HG03108 (cell line): ENCODE data around the gene ARHGEF7.

Source experiments
- ATAC-seq: cut with Tn5 transposase; IDR thresholded peaks from one replicate; pipeline ENCODE4 v1.9.1; 2021; ENCODE audit warnings: moderate library complexity; ENCODE audit not compliant: unreplicated experiment

Gene ARHGEF7

GRCh38 chr13:111216166-111216960 lies 101.3 kb downstream of the ARHGEF7 start:
- ATAC-seq, result no peak

GRCh38 chr13:111217641-111218040 lies 102.5 kb downstream of the ARHGEF7 start:
- no peak for ATAC-seq

- ATAC-seq, result no peak
Observed at GRCh38 chr13:111219280-111219679, 104.2 kb downstream of the ARHGEF7 start.

- no peak for ATAC-seq
Observed at GRCh38 chr13:111219950-111220349, 104.8 kb downstream of the ARHGEF7 start.

- ATAC-seq, result no peak
Observed at GRCh38 chr13:111225166-111225565, 110.1 kb downstream of the ARHGEF7 start.

GRCh38 chr13:111225810-111226546 lies 110.9 kb downstream of the ARHGEF7 start:
- ATAC-seq, result no peak

GRCh38 chr13:111227405-111227804 lies 112.3 kb downstream of the ARHGEF7 start:
- no peak for ATAC-seq

GRCh38 chr13:111228262-111229144 lies 113.4 kb downstream of the ARHGEF7 start:
- ATAC-seq, result no peak

- ATAC-seq, result no peak
Observed at GRCh38 chr13:111230385-111230930, 115.3 kb downstream of the ARHGEF7 start.

- no peak for ATAC-seq
Observed at GRCh38 chr13:111232191-111232590, 117.1 kb downstream of the ARHGEF7 start.

GRCh38 chr13:111233080-111233479 lies 118.0 kb downstream of the ARHGEF7 start:
- ATAC-seq, result no peak

GRCh38 chr13:111239764-111240670 lies 124.9 kb downstream of the ARHGEF7 start:
- no peak for ATAC-seq

- no peak for ATAC-seq
Observed at GRCh38 chr13:111241006-111241755, 126.1 kb downstream of the ARHGEF7 start.

- no peak for ATAC-seq
Observed at GRCh38 chr13:111241862-111242261, 126.8 kb downstream of the ARHGEF7 start.

GRCh38 chr13:111242585-111242984 lies 127.5 kb downstream of the ARHGEF7 start:
- ATAC-seq, result no peak

GRCh38 chr13:111243981-111244380 lies 128.9 kb downstream of the ARHGEF7 start:
- no peak for ATAC-seq

- no peak for ATAC-seq
Observed at GRCh38 chr13:111245576-111246384, 130.7 kb downstream of the ARHGEF7 start.

- ATAC-seq, result no peak
Observed at GRCh38 chr13:111247552-111247951, 132.4 kb downstream of the ARHGEF7 start.
